HepG2 (cell line): ENCODE results near the gene HDLBP. TPM values are rescaled to one million over a fixed set of nuclear protein-coding genes. Genes with fewer than 3 reads are reported as not detected.

Source experiments
- ATAC-seq: fragments of 200-7000 bp; cut with Tn5 transposase; 3 replicates; pipeline ENCODE4 v1.9.1; 2020; ENCODE audit warnings: mild to moderate bottlenecking, moderate library complexity
- BruUV-seq: library from RNA; stranded (reverse); fragments of 400-500 nt; replicated peaks from 2 replicates; lab custom pipeline; 2021; lab: Mats Ljungman, UMichigan
- CTCF ChIA-PET: fragments of 300-600 bp; formaldehyde crosslinking; extraction: SDS; loops from one replicate; lab custom pipeline; 2021; ENCODE audit warnings: low total read pairs, inconsistent platforms, low intra/inter-chr PET ratio; lab: Yijun Ruan, JAX
- POLR2A ChIA-PET: fragments of 350-600 bp; sonication (Branson Sonifier 250); formaldehyde crosslinking; loops from one replicate; lab custom pipeline; 2020; ENCODE audit warnings: antibody characterized with exemption, inconsistent platforms; lab: Yijun Ruan, JAX
- DNase-seq: peaks from one replicate; pipeline ENCODE4 v3.0.0-alpha.2; 2015; ENCODE audit warnings: low spot score
- FAIRE-seq: peaks from 3 replicates; lab custom pipeline; 2011; peaks lifted over from hg19 to GRCh38; lab: Jason Lieb, UNC
- H2AFZ ChIP-seq: one replicate; pipeline ENCODE4 v1.6.1; 2011; ENCODE audit warnings: low read length, inconsistent platforms
- H3K27ac ChIP-seq: fragments of 300-600 bp; 3 replicates; pipeline ENCODE4 v1.8.0; 2011; ENCODE audit warnings: mixed run types, mild to moderate bottlenecking, mixed read lengths, low read length, inconsistent platforms; ENCODE audit not compliant: insufficient read depth; ENCODE audit errors: extremely low read length
- H3K27me3 ChIP-seq, 2 experiments: fragments of 200-600 bp in 1 of 2; 2 replicates in 1 of 2; 3 replicates in 1 of 2; pipeline versions ENCODE4 v1.6.0 to v1.8.0; 2011; ENCODE audit warnings: low read length in 2 of 2, mild to moderate bottlenecking in 2 of 2, moderate library complexity in 2 of 2, inconsistent platforms in 1 of 2; ENCODE audit not compliant: insufficient read depth in 2 of 2, control insufficient read depth in 1 of 2
- H3K36me3 ChIP-seq, 2 experiments: fragments of 200-600 bp in 1 of 2; replicated peaks in 1 of 2; 2 replicates in 1 of 2; 3 replicates in 1 of 2; pipeline versions ENCODE4 v1.5.1 to v1.8.0; 2011; ENCODE audit warnings: low read length in 2 of 2, inconsistent platforms in 1 of 2; ENCODE audit not compliant: insufficient read depth in 2 of 2, control insufficient read depth in 1 of 2
- H3K4me1 ChIP-seq: 2 replicates; pipeline ENCODE4 v1.5.1; 2012; ENCODE audit warnings: low read length, inconsistent platforms; ENCODE audit not compliant: insufficient read depth
- H3K4me2 ChIP-seq: 2 replicates; pipeline ENCODE4 v1.6.0; 2011; ENCODE audit warnings: low read depth, low read length, inconsistent platforms
- H3K4me3 ChIP-seq, 3 experiments: fragments of 200-600 bp in 1 of 3; sonication (generic), shearing (Covaris generic) in 1 of 3; replicated peaks in 1 of 3; 2 replicates each; pipeline ENCODE4 v1.5.1; 2011 to 2016; ENCODE audit warnings: low read length in 3 of 3, inconsistent platforms in 2 of 3, low read depth in 2 of 3, mild to moderate bottlenecking in 2 of 3, control low read depth in 1 of 3, mixed read lengths in 1 of 3; ENCODE audit not compliant: insufficient read depth in 1 of 3
- H3K79me2 ChIP-seq: one replicate; pipeline ENCODE4 v1.6.1; 2011; ENCODE audit warnings: low read length, inconsistent platforms; ENCODE audit not compliant: insufficient read depth
- H3K9ac ChIP-seq: 2 replicates; pipeline ENCODE4 v1.6.0; 2011; ENCODE audit warnings: mild to moderate bottlenecking, low read depth, low read length, inconsistent platforms; ENCODE audit not compliant: insufficient read depth
- H3K9me3 ChIP-seq: 2 replicates; pipeline ENCODE4 v1.5.1; 2012; ENCODE audit warnings: mild to moderate bottlenecking, low read length
- H4K20me1 ChIP-seq: 2 replicates; pipeline ENCODE4 v1.6.0; 2011; ENCODE audit warnings: inconsistent platforms, mild to moderate bottlenecking, low read length, moderate library complexity; ENCODE audit not compliant: insufficient read depth
- CREBL2 ChIP-seq: sonication (generic); formaldehyde crosslinking; IDR thresholded peaks from 2 replicates; pipeline ENCODE4 v1.8.1; 2023; ENCODE audit warnings: missing genetic modification reagents, mild to moderate bottlenecking, borderline replicate concordance
- DPF2 ChIP-seq: sonication (generic); formaldehyde crosslinking; IDR thresholded peaks from 2 replicates; pipeline ENCODE4 v1.4.0; 2020; ENCODE audit warnings: mild to moderate bottlenecking, low read depth, missing genetic modification reagents, borderline replicate concordance
- GABPB1 ChIP-seq: IDR thresholded peaks from 2 replicates; pipeline ENCODE4 v1.6.1; 2016; ENCODE audit warnings: mild to moderate bottlenecking, missing genetic modification reagents, moderate library complexity, missing compliant biosample characterization
- HMG20A ChIP-seq: IDR thresholded peaks from 2 replicates; pipeline ENCODE4 v1.6.1; 2016; ENCODE audit warnings: borderline replicate concordance
- IKZF4 ChIP-seq: sonication (generic); formaldehyde crosslinking; IDR thresholded peaks from 2 replicates; pipeline ENCODE4 v1.5.1; 2020; ENCODE audit warnings: borderline replicate concordance, mild to moderate bottlenecking, low read depth, missing genetic modification reagents; ENCODE audit errors: not compliant biosample characterization
- MED13 ChIP-seq: sonication (generic); formaldehyde crosslinking; IDR thresholded peaks from 2 replicates; pipeline ENCODE4 v1.5.0; 2020; ENCODE audit warnings: missing genetic modification reagents
- MXD1 ChIP-seq: sonication (generic); formaldehyde crosslinking; IDR thresholded peaks from 2 replicates; pipeline ENCODE4 v1.4.0; 2020; ENCODE audit warnings: mild to moderate bottlenecking, missing genetic modification reagents
- SYNCRIP ChIP-seq: fragments of 200-400 bp; formaldehyde crosslinking; IDR thresholded peaks from 2 replicates; pipeline ENCODE4 v1.6.1; 2018; ENCODE audit warnings: mild to moderate bottlenecking, low read depth, low read length; ENCODE audit not compliant: insufficient read depth
- ZBTB4 ChIP-seq: sonication (generic); formaldehyde crosslinking; IDR thresholded peaks from 2 replicates; pipeline ENCODE4 v1.4.0; 2020; ENCODE audit warnings: missing genetic modification reagents, mild to moderate bottlenecking, borderline replicate concordance
- ZNF331 ChIP-seq: sonication (generic); formaldehyde crosslinking; IDR thresholded peaks from 2 replicates; pipeline ENCODE4 v1.4.0; 2020; ENCODE audit warnings: missing genetic modification reagents
- ZNF577 ChIP-seq: sonication (generic); formaldehyde crosslinking; IDR thresholded peaks from 2 replicates; pipeline ENCODE4 v1.4.0; 2020; ENCODE audit warnings: mild to moderate bottlenecking, low read depth, missing genetic modification reagents, borderline replicate concordance
- ZNF629 ChIP-seq: sonication (generic); formaldehyde crosslinking; conservative IDR thresholded peaks from 2 replicates; pipeline ENCODE4 v1.5.0; 2020; ENCODE audit warnings: missing genetic modification reagents
- WGBS: methylation state at CpG from one replicate; pipeline ENCODE4 v1.1.6; 2017; ENCODE audit warnings: low lambda C conversion rate; 5-methylcytosine and 5-hydroxymethylcytosine counted together
- in situ Hi-C: cut with HindIII; loops from 2 replicates; pipeline ENCODE4 v1.10.0; 2017; ENCODE audit warnings: low pct_unique_long_range_greater_than_20kb; ENCODE audit not compliant: extremely low pct_ligation_motif_present
- intact Hi-C: fragments of 100-400 bp; cut with micrococcal nuclease; formaldehyde crosslinking; loops from one replicate; pipeline ENCODE4 v1.10.0; 2022; ENCODE audit not compliant: unreplicated experiment
- polyA plus RNA-seq, 8 experiments: library from polyadenylated mRNA; depleted of rRNA in 3 of 8; stranded (reverse) in 7 of 8; unstranded in 1 of 8; fragments of >200 nt; fragmentation: Illumina TruSeq in 4 of 8; extraction: Trizol in 4 of 8; gene quantifications; 2 replicates each; pipeline versions ENCODE4 v1.2.1 to v1.2.3, GENCODE V29; 2011 to 2016; ENCODE audit warnings: low read depth in 4 of 8, missing spikeins in 1 of 8, mixed read lengths in 1 of 8; ENCODE audit not compliant: insufficient read depth in 1 of 8
- total RNA-seq, 5 experiments: library from RNA; depleted of rRNA; stranded (reverse); fragments of >200 nt; fragmentation: Illumina TruSeq; extraction: Trizol; gene quantifications; 2 replicates each; pipeline ENCODE4 v1.2.3, GENCODE V29; 2016; ENCODE audit warnings: low read depth in 1 of 5

HDLBP gene
- total and polyA plus RNA-seq, 2 of the 13 experiments (the other 11 are each of a cell fraction or from before 2014, with no cell fraction given), result 464 to 707 TPM

- TF ChIP-seq GABPB1 (CRISPR knock-in tag) (peak; percentile 29; the same call in 1 of the 2 replicates), SYNCRIP (no peak), DPF2 (CRISPR knock-in tag) (no peak), MXD1 (CRISPR knock-in tag) (0 out of 2 replicates have a peak, but pooled peaks have one; percentile 44)
Observed at GRCh38 chr2:241188361-241189092, 126.9 kb downstream of the HDLBP start, which contains the start of gene ANO7 (continued).

- CTCF ChIA-PET, result no interaction called here
- 0 out of 6 replicates have a peak overlapping the region, but pooled peaks of 1 of the 3 experiments have one; percentile 34 for H3K4me3 ChIP-seq
- no peak for FAIRE-seq
- no peaks in the 10 kb centered on the region for H3K9me3 ChIP-seq
- peaks cover 8 to 45% of the 10 kb centered on the region in 2 experiments for H3K27me3 ChIP-seq
- peaks cover 0 to 2% of the 10 kb centered on the region in 2 experiments; a peak in 2 of 5 replicates for H3K36me3 ChIP-seq
- 48% methylated on average over 4 of the region's 4 CpGs for WGBS
- H3K79me2 ChIP-seq, result no peaks in the 10 kb centered on the region
- BruUV-seq, result no TSS peak
- DNase-seq, result no peak
- no peak overlapping the region for H2AFZ ChIP-seq
- POLR2A ChIA-PET, result no interaction called here
- no peak overlapping the region for H3K27ac ChIP-seq
- H3K4me2 ChIP-seq, result no peak overlapping the region
- no peak for ATAC-seq
- H3K4me1 ChIP-seq, result peaks cover 23% of the 10 kb centered on the region
- no peaks in the 10 kb centered on the region for H4K20me1 ChIP-seq
- in situ Hi-C loops, result no loop called here
- no peak for TF ChIP-seq IKZF4 (CRISPR knock-in tag)
- no peak for TF ChIP-seq ZNF577
- no peak for TF ChIP-seq ZBTB4 (CRISPR knock-in tag)
- no peak for TF ChIP-seq CREBL2
- TF ChIP-seq HMG20A (CRISPR knock-in tag), result no peak
- TF ChIP-seq MED13 (CRISPR knock-in tag), result no peak
- no peak for TF ChIP-seq ZNF331 (CRISPR knock-in tag)
- TF ChIP-seq ZNF629 (CRISPR knock-in tag), result no peak
- H3K9ac ChIP-seq, result no peak overlapping the region
- intact Hi-C loops, result no loop called here
Observed at GRCh38 chr2:241187918-241188234, 127.6 kb downstream of the HDLBP start.
